A549 (cell line): Measurements from ENCODE around the gene RASSF3. TPM values are rescaled to one million over a fixed set of nuclear protein-coding genes. Genes with fewer than 3 reads are reported as not detected.
A peak's percentile ranks its signal among the peaks of the same experiment; 100 is the strongest.

Experiments used
- ATAC-seq, 2 experiments: fragments of 200-7000 bp in 1 of 2; fragments of >200 bp in 1 of 2; cut with Nextera tagmentation in 1 of 2; cut with Tn5 transposase in 1 of 2; 3 replicates each; pipeline versions ENCODE4 v1.8.0 to v1.9.1; 2018 to 2020; ENCODE audit warnings: mild to moderate bottlenecking in 1 of 2, moderate library complexity in 1 of 2
- CTCF ChIA-PET: fragments of 300-600 bp; sonication (Branson Sonifier 250); formaldehyde crosslinking; extraction: SDS; loops from one replicate; lab custom pipeline; 2021; ENCODE audit warnings: antibody characterized with exemption, inconsistent platforms; lab: Yijun Ruan, JAX
- POLR2A ChIA-PET: fragments of 350-600 bp; formaldehyde crosslinking; extraction: SDS; loops from one replicate; lab custom pipeline; 2021; ENCODE audit warnings: antibody characterized with exemption, inconsistent platforms; lab: Yijun Ruan, JAX
- DNase-seq, 2 experiments: peaks; one replicate each; pipeline versions ENCODE4 v3.0.0 to v3.0.0-alpha.2; 2011 to 2016; ENCODE audit warnings: low read depth in 1 of 2, low spot score in 1 of 2
- FAIRE-seq: peaks from 2 replicates; lab custom pipeline; 2011; peaks lifted over from hg19 to GRCh38; lab: Jason Lieb, UNC
- H3K27ac ChIP-seq, 2 experiments: fragments of >200 bp; sonication (Bioruptor Twin); formaldehyde crosslinking; 3 replicates each; pipeline ENCODE4 v1.5.1; 2016 to 2017
- H3K4me1 ChIP-seq: fragments of >200 bp; sonication (Bioruptor Twin); formaldehyde crosslinking; 3 replicates; pipeline ENCODE4 v1.6.1; 2016
- H3K4me2 ChIP-seq: fragments of >200 bp; sonication (Bioruptor Twin); formaldehyde crosslinking; 3 replicates; pipeline ENCODE4 v1.6.1; 2016
- H3K4me3 ChIP-seq: fragments of >200 bp; sonication (Bioruptor Twin); formaldehyde crosslinking; 3 replicates; pipeline ENCODE4 v1.5.1; 2016
- H3K9me3 ChIP-seq: fragments of >200 bp; sonication (Bioruptor Twin); formaldehyde crosslinking; 3 replicates; pipeline ENCODE4 v1.6.1; 2016
- ATOH8 ChIP-seq: fragments of 250-450 bp; sonication (Bioruptor Pico); IDR thresholded peaks from 2 replicates; pipeline ENCODE4 v1.5.0; 2020; ENCODE audit warnings: low read depth, mild to moderate bottlenecking, moderate library complexity
- BCL3 ChIP-seq: fragments of >200 bp; sonication (Bioruptor Twin); formaldehyde crosslinking; IDR thresholded peaks from 3 replicates; pipeline ENCODE4 v1.6.1; 2016
- CBX2 ChIP-seq: fragments of 200-600 bp; sonication (generic); IDR thresholded peaks from 2 replicates; pipeline ENCODE4 v1.6.1; 2016; ENCODE audit warnings: low read depth, mild to moderate bottlenecking, borderline replicate concordance
- HOXA7 ChIP-seq: fragments of 250-450 bp; sonication (Bioruptor Pico); IDR thresholded peaks from 2 replicates; pipeline ENCODE4 v1.5.0; 2020; ENCODE audit warnings: mild to moderate bottlenecking, moderate library complexity
- JUNB ChIP-seq: fragments of >200 bp; sonication (Bioruptor Twin); formaldehyde crosslinking; IDR thresholded peaks from 2 replicates; pipeline ENCODE4 v1.6.1; 2016
- KDM5A ChIP-seq: fragments of 200-600 bp; sonication (generic); IDR thresholded peaks from 2 replicates; pipeline ENCODE4 v1.6.1; 2016; ENCODE audit warnings: antibody characterized with exemption, mild to moderate bottlenecking
- MAFK ChIP-seq: fragments of 450-650 bp; IDR thresholded peaks from 2 replicates; pipeline ENCODE4 v1.6.1; 2014; ENCODE audit not compliant: partially characterized antibody
- NR3C1 ChIP-seq: fragments of >200 bp; sonication (Bioruptor Twin); formaldehyde crosslinking; IDR thresholded peaks from 3 replicates; pipeline ENCODE4 v1.6.1; 2017
- POLR2A ChIP-seq: IDR thresholded peaks from 2 replicates; pipeline ENCODE4 v1.6.1; 2012; ENCODE audit warnings: mild to moderate bottlenecking, low read length
- POLR2AphosphoS2 ChIP-seq: conservative IDR thresholded peaks from 2 replicates; pipeline ENCODE4 v1.6.1; 2012; ENCODE audit warnings: low read length, improper control_type of control experiment, inconsistent platforms
- RAD21 ChIP-seq, 2 experiments: fragments of >200 bp in 1 of 2; sonication (Bioruptor Twin) in 1 of 2; formaldehyde crosslinking in 1 of 2; IDR thresholded peaks in 1 of 2; conservative IDR thresholded peaks in 1 of 2; 2 replicates in 1 of 2; 3 replicates in 1 of 2; pipeline ENCODE4 v1.6.1; 2012 to 2018; ENCODE audit warnings: inconsistent platforms in 1 of 2
- RCOR1 ChIP-seq: fragments of 150-350 bp; IDR thresholded peaks from 2 replicates; pipeline ENCODE4 v1.6.1; 2014; ENCODE audit warnings: antibody characterized with exemption, low read length, low read depth
- REST ChIP-seq: fragments of 200-600 bp; sonication (generic); IDR thresholded peaks from 2 replicates; pipeline ENCODE4 v1.6.1; 2016; ENCODE audit warnings: antibody characterized with exemption, mild to moderate bottlenecking, moderate library complexity
- RFX5 ChIP-seq: fragments of 450-650 bp; IDR thresholded peaks from 2 replicates; pipeline ENCODE4 v1.7.1; 2014; ENCODE audit warnings: antibody characterized with exemption, mild to moderate bottlenecking, moderate library complexity
- TP53 ChIP-seq: fragments of 250-450 bp; sonication (Bioruptor Pico); IDR thresholded peaks from 2 replicates; pipeline ENCODE4 v1.5.0; 2021; ENCODE audit warnings: mild to moderate bottlenecking, moderate library complexity
- ZC3H11A ChIP-seq: fragments of 450-650 bp; IDR thresholded peaks from 2 replicates; pipeline ENCODE4 v1.6.1; 2014; ENCODE audit warnings: antibody characterized with exemption, mild to moderate bottlenecking
- ZSCAN20 ChIP-seq: fragments of 250-450 bp; sonication (Bioruptor Pico); IDR thresholded peaks from 2 replicates; pipeline ENCODE4 v1.8.0; 2022; ENCODE audit warnings: mild to moderate bottlenecking, moderate library complexity
- WGBS: methylation state at CpG from one replicate; pipeline ENCODE4 v1.1.6; 2017; ENCODE audit errors: missing lambda C conversion rate; 5-methylcytosine and 5-hydroxymethylcytosine counted together
- polyA plus RNA-seq, 4 experiments: library from polyadenylated mRNA; depleted of rRNA in 3 of 4; stranded (reverse); fragments of >200 nt; fragmentation: RNase III in 1 of 4; extraction: RNeasy Plus Mini Kit Qiagen cat#74134 plus additional on column Dnase treatment in 1 of 4; gene quantifications; 2 replicates in 3 of 4; 3 replicates in 1 of 4; pipeline ENCODE4 v1.2.3, GENCODE V29; 2011 to 2017
- TF ChIP-seq, protein P1 (sequence below): IDR thresholded peaks from 2 replicates; pipeline ENCODE4 v1.6.1; 2012; ENCODE audit warnings: low read depth, borderline replicate concordance
- TF ChIP-seq, protein P2 (sequence below): fragments of 150-350 bp; IDR thresholded peaks from 2 replicates; pipeline ENCODE4 v1.6.1; 2014; ENCODE audit warnings: low read depth, mild to moderate bottlenecking, low read length
- TF ChIP-seq, protein P3 (sequence below): fragments of >200 bp; sonication (Bioruptor Twin); formaldehyde crosslinking; IDR thresholded peaks from 3 replicates; pipeline ENCODE4 v1.5.1; 2016

RASSF3 gene
- polyA plus RNA-seq, 2 of the 4 experiments (the other 2 are of a cell fraction) = 19.7 to 35.4 TPM

DNA sequence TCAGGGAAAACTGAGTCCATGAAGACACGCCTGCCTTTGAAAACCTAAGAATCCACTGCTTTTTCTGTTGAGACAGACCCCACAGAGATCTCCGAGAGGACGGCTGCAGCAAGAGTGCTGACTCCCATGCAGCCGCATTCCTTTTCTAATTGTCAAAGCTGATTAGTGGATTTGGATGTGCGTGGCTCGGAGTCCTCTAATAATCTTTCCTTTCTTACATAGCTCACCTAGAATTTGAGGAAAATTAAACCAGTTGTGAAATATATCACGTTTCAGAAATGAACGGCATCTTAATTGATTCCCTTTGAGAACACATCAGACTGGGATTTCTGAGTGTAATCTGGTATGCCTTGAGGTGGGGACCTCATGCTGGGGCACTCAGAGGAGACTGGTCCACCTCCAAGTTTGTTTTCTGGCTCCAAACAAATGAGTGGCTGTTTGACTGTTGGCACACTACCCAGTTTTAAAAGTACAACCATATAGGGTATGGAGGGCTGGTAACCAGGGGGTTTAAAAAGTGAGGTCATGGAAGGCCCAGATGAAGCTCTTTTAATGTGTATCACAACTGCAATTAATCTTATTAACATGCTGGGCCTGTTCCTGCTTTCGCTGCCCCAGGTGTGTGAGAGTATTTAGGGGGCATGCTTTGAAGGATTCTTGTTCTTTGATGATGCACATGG is 63.3 kb downstream of the RASSF3 start:
- H3K4me3 ChIP-seq = no peak overlapping the region
- FAIRE-seq (no peak), ATAC-seq (no peak), DNase-seq (no peak)
- peak overlapping the region; percentile 79 to 86 for H3K27ac ChIP-seq
- CTCF ChIA-PET = interaction anchor here (0.7 to 2.0 kb wide), 4 partner anchors 22 to 66 kb away, joined by 3 to 6 read pairs (median 4); no protein-coding TSS in a partner anchor
- H3K4me1 ChIP-seq = peaks cover 98% of the 10 kb centered on the region
- POLR2A ChIA-PET = no interaction called here
- no peaks in the 10 kb centered on the region for H3K9me3 ChIP-seq
- TF ChIP-seq ZSCAN20 (no peak), HOXA7 (CRISPR knock-in tag) (no peak), RFX5 (no peak), TP53 (no peak)
- TF ChIP-seq, protein P1, sequence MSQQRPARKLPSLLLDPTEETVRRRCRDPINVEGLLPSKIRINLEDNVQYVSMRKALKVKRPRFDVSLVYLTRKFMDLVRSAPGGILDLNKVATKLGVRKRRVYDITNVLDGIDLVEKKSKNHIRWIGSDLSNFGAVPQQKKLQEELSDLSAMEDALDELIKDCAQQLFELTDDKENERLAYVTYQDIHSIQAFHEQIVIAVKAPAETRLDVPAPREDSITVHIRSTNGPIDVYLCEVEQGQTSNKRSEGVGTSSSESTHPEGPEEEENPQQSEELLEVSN = no peak
- H3K4me2 ChIP-seq = peak overlapping the region; percentile 73
- 80% methylated on average over 9 of the region's 9 CpGs for WGBS

- TF ChIP-seq RAD21 (conservative IDR thresholded peaks at IDR 0.05 in 1 of 2, IDR thresholded peaks at IDR 0.05 in 1 of 2) (no peak), ZC3H11A (no peak), POLR2AphosphoS2 (no peak), MAFK (no peak), ATOH8 (CRISPR knock-in tag) (no peak), CBX2 (no peak), REST (no peak), KDM5A (no peak), RCOR1 (no peak), BCL3 (no peak), POLR2A (no peak), JUNB (no peak), NR3C1 (no peak)
- TF ChIP-seq, protein P2, sequence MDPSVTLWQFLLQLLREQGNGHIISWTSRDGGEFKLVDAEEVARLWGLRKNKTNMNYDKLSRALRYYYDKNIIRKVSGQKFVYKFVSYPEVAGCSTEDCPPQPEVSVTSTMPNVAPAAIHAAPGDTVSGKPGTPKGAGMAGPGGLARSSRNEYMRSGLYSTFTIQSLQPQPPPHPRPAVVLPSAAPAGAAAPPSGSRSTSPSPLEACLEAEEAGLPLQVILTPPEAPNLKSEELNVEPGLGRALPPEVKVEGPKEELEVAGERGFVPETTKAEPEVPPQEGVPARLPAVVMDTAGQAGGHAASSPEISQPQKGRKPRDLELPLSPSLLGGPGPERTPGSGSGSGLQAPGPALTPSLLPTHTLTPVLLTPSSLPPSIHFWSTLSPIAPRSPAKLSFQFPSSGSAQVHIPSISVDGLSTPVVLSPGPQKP = no peak
- TF ChIP-seq, protein P3, sequence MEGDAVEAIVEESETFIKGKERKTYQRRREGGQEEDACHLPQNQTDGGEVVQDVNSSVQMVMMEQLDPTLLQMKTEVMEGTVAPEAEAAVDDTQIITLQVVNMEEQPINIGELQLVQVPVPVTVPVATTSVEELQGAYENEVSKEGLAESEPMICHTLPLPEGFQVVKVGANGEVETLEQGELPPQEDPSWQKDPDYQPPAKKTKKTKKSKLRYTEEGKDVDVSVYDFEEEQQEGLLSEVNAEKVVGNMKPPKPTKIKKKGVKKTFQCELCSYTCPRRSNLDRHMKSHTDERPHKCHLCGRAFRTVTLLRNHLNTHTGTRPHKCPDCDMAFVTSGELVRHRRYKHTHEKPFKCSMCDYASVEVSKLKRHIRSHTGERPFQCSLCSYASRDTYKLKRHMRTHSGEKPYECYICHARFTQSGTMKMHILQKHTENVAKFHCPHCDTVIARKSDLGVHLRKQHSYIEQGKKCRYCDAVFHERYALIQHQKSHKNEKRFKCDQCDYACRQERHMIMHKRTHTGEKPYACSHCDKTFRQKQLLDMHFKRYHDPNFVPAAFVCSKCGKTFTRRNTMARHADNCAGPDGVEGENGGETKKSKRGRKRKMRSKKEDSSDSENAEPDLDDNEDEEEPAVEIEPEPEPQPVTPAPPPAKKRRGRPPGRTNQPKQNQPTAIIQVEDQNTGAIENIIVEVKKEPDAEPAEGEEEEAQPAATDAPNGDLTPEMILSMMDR = no peak
- TF ChIP-seq, all 56 proteins: peak for 0
- peak overlapping the region; percentile 79 to 86 for H3K27ac ChIP-seq
- peaks cover 98% of the 10 kb centered on the region for H3K4me1 ChIP-seq
- H3K9me3 ChIP-seq = no peaks in the 10 kb centered on the region
- DNase-seq (no peak), FAIRE-seq (no peak), ATAC-seq (no peak)
- ChIA-PET POLR2A (no interaction called here), CTCF (interaction anchor here (2.0 kb wide), 1 partner anchor 67 kb away, joined by 6 read pairs; no protein-coding TSS in a partner anchor)
- WGBS = 94% methylated on average over 10 of the region's 10 CpGs
- peak overlapping the region; percentile 73 for H3K4me2 ChIP-seq
- H3K4me3 ChIP-seq = no peak overlapping the region
These were observed 64.2 kb downstream of the RASSF3 start for GRCh38 chr12:64674367-64674922.
